Calu3 (cell line): ENCODE measurements around the gene CALCOCO1. TPM values are rescaled to one million over a fixed set of nuclear protein-coding genes. Genes with fewer than 3 reads are reported as not detected.

Source experiments
- BruUV-seq: library from RNA; stranded (reverse); fragments of 400-500 nt; replicated peaks from 2 replicates; lab custom pipeline; 2021; lab: Mats Ljungman, UMichigan
- CTCF ChIA-PET: fragments of 300-600 bp; sonication (Branson Sonifier 250); formaldehyde crosslinking; loops from one replicate; lab custom pipeline; 2022; ENCODE audit warnings: antibody characterized with exemption; lab: Charles Lee
- DNase-seq: peaks from one replicate; pipeline ENCODE4 v3.0.0; 2022
- H3K27ac Mint-ChIP-seq: one replicate; pipeline ENCODE4 v1.8.0; 2022; ENCODE audit warnings: mixed read lengths; ENCODE audit not compliant: unreplicated experiment
- H3K27me3 Mint-ChIP-seq: one replicate; pipeline ENCODE4 v1.8.0; 2022; ENCODE audit warnings: mixed read lengths; ENCODE audit not compliant: unreplicated experiment
- H3K36me3 Mint-ChIP-seq: one replicate; pipeline ENCODE4 v1.8.0; 2022; ENCODE audit warnings: mild to moderate bottlenecking, moderate library complexity, mixed read lengths; ENCODE audit not compliant: insufficient read depth, unreplicated experiment
- H3K4me1 Mint-ChIP-seq: one replicate; pipeline ENCODE4 v1.8.0; 2022; ENCODE audit warnings: mild to moderate bottlenecking, low read depth, mixed read lengths; ENCODE audit not compliant: unreplicated experiment
- H3K4me3 Mint-ChIP-seq: one replicate; pipeline ENCODE4 v1.8.0; 2022; ENCODE audit warnings: mild to moderate bottlenecking, low read depth, moderate library complexity, mixed read lengths; ENCODE audit not compliant: unreplicated experiment
- H3K9me3 Mint-ChIP-seq: one replicate; pipeline ENCODE4 v1.8.0; 2022; ENCODE audit warnings: low read depth, mixed read lengths; ENCODE audit not compliant: unreplicated experiment
- intact Hi-C: fragments of 100-400 bp; cut with micrococcal nuclease; formaldehyde crosslinking; loops from one replicate; pipeline ENCODE4 v1.10.0; 2022; ENCODE audit not compliant: unreplicated experiment
- total RNA-seq: library from RNA; stranded (reverse); gene quantifications from 2 replicates; pipeline ENCODE4 v1.2.3, GENCODE V29; 2022
- TF ChIP-seq, protein P1 (sequence below): fragments of 200-600 bp; IDR thresholded peaks from one replicate; pipeline ENCODE4 v1.8.0; 2022; ENCODE audit warnings: antibody characterized with exemption; ENCODE audit not compliant: unreplicated experiment

The CALCOCO1 gene
- total RNA-seq, 1 experiment from 2014 or later: 42.1 TPM

DNA sequence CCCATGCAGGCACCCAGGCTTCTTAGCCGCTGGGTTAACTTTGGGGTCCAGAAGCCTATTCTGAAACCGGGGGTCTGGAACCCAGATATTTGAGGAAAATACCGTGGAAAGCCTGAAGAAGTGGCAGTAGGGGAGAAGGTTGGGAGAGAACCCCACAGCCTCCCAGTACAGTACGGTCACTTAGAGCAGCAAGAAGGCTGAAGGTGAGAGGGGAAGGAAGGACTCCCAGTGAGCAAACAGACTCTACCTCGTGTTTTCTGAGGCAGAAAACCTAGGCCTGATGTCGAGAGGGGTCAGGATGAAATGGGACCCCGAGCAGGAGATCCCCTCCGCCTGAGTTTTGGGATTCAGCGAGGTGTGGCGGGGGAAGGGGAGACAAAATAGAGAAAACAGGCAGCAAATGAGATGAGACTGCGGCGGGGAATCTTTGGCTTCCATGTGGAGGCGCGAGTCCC, 10.7 kb upstream of the CALCOCO1 start:
- no TSS peak for BruUV-seq
- no peak overlapping the region for H3K4me3 Mint-ChIP-seq
- no peaks in the 10 kb centered on the region for H3K36me3 Mint-ChIP-seq
- TF ChIP-seq, protein P1, sequence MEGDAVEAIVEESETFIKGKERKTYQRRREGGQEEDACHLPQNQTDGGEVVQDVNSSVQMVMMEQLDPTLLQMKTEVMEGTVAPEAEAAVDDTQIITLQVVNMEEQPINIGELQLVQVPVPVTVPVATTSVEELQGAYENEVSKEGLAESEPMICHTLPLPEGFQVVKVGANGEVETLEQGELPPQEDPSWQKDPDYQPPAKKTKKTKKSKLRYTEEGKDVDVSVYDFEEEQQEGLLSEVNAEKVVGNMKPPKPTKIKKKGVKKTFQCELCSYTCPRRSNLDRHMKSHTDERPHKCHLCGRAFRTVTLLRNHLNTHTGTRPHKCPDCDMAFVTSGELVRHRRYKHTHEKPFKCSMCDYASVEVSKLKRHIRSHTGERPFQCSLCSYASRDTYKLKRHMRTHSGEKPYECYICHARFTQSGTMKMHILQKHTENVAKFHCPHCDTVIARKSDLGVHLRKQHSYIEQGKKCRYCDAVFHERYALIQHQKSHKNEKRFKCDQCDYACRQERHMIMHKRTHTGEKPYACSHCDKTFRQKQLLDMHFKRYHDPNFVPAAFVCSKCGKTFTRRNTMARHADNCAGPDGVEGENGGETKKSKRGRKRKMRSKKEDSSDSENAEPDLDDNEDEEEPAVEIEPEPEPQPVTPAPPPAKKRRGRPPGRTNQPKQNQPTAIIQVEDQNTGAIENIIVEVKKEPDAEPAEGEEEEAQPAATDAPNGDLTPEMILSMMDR: no peak
- H3K4me1 Mint-ChIP-seq: no peaks in the 10 kb centered on the region
- no peaks in the 10 kb centered on the region for H3K9me3 Mint-ChIP-seq
- CTCF ChIA-PET: no interaction called here
- H3K27me3 Mint-ChIP-seq: no peaks in the 10 kb centered on the region
- no peak overlapping the region for H3K27ac Mint-ChIP-seq
- no peak for DNase-seq
- intact Hi-C loops: no loop called here

- CTCF ChIA-PET: no interaction called here
- Mint-ChIP-seq H3K4me3 (no peak overlapping the region), H3K36me3 (no peaks in the 10 kb centered on the region), H3K27me3 (no peaks in the 10 kb centered on the region), H3K9me3 (no peaks in the 10 kb centered on the region), H3K27ac (no peak overlapping the region), H3K4me1 (no peaks in the 10 kb centered on the region)
- no TSS peak for BruUV-seq
- intact Hi-C loops: no loop called here
- DNase-seq: no peak
- TF ChIP-seq, protein P1: no peak
Observed at GRCh38 chr12:53737093-53737808, 10.0 kb upstream of the CALCOCO1 start.

DNA sequence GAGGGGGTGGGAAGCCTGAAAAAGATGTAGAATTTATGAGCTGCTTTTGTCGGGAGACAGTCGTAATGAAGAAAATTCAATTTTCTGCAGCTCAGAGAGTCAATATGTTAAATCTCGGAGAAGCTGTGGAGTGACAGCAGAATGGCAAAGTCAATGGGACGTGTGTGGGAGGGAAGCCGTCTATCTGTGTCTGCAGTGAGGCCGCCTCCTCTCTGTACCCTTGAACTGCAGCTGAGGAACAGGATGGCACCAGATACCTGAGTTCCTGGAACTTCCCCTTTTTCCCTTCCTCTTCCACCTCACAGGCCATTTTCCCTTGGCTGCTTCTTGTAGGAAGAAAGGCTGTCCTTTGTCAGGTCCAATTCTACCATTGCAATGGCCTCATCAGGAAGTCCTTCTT, 9.3 kb upstream of the CALCOCO1 start:
- Mint-ChIP-seq H3K36me3 (no peaks in the 10 kb centered on the region), H3K9me3 (no peaks in the 10 kb centered on the region), H3K4me3 (no peak overlapping the region), H3K27ac (no peak overlapping the region), H3K4me1 (no peaks in the 10 kb centered on the region), H3K27me3 (no peaks in the 10 kb centered on the region)
- CTCF ChIA-PET: no interaction called here
- intact Hi-C loops: no loop called here
- TF ChIP-seq, protein P1: no peak
- DNase-seq: no peak
- no TSS peak for BruUV-seq

DNA sequence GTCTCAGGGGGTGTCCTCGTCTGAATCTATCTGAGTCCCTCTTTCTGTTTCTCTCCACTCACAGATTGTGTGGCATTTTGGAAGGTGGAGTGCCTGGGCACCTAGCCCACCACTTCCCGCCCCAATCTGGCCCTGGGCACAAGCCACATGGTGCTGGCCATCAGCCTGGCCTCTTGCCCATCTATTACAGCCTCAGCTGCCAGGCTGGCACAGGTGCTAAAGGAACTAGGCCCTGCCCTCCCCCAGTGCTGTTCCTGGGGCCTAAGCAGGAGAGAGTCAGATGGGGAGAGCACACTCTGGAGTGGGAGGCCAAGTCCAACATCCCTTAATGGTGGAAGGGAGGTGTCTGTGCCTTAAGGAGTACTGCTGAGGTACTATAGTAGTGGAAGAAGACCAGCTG, 8.3 kb upstream of the CALCOCO1 start:
- intact Hi-C loops: no loop called here
- no peak for DNase-seq
- Mint-ChIP-seq H3K27ac (no peak overlapping the region), H3K27me3 (no peaks in the 10 kb centered on the region), H3K36me3 (no peaks in the 10 kb centered on the region), H3K4me1 (no peaks in the 10 kb centered on the region), H3K9me3 (no peaks in the 10 kb centered on the region), H3K4me3 (no peak overlapping the region)
- BruUV-seq: no TSS peak
- TF ChIP-seq, protein P1: no peak
- CTCF ChIA-PET: interaction anchor here (0.7 kb wide), 1 partner anchor 8 kb away, joined by 3 read pairs; no protein-coding TSS in a partner anchor
